CD4-positive, alpha-beta T cell treated with Interleukin-6 for 4 hours (primary cell): ENCODE measurements around the gene TMEM108.
"Not testable (repeated sequence)": the region's sequence is repeated elsewhere in the genome, so short reads cannot be mapped to it uniquely, and the experiment has no call there.

Experiments
- DNase-seq: peaks from one replicate; pipeline ENCODE4 v3.0.0-alpha.2; 2020; ENCODE audit warnings: mixed read lengths

The TMEM108 gene

DNA sequence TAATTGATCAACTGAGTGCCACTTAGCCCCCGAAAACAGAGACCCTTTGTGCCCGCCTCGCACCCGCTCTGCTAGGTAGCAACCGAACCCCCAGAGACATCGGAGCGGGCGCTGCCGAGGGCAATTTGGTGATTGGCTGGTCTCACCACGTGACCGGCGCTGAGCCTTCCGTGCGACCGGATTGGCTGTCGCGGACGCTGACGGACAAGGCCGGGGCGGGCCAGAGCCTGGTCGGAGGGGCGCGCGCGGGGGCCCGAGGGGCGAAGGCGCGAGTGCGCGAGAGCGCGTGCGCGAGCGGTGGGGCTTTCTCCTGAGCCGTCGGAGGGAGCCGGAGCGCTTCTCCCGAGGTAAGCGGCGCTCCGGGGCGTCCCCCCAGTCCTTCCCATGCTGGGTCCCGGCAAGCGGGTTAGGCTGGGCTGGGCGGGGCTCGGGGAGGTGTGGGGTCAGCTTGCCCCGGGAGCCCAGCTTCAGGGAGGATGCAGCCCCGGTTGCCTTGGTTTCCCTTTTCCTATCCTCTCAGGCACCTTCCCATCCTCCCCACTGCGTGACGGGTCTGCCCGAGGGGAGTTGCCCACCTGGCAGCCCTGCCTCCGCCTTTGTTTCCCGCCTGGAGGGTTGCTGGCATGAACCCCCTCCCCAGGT lies at the start of gene TMEM108:
Gene TMEM108 (plus strand): TSS at position 303 of the 642 bp plus-strand sequence.
- no peak for DNase-seq

GRCh38 chr3:132995971-132996370 lies 42.2 kb upstream of the TMEM108 start:
- DNase-seq, result no peak

DNA sequence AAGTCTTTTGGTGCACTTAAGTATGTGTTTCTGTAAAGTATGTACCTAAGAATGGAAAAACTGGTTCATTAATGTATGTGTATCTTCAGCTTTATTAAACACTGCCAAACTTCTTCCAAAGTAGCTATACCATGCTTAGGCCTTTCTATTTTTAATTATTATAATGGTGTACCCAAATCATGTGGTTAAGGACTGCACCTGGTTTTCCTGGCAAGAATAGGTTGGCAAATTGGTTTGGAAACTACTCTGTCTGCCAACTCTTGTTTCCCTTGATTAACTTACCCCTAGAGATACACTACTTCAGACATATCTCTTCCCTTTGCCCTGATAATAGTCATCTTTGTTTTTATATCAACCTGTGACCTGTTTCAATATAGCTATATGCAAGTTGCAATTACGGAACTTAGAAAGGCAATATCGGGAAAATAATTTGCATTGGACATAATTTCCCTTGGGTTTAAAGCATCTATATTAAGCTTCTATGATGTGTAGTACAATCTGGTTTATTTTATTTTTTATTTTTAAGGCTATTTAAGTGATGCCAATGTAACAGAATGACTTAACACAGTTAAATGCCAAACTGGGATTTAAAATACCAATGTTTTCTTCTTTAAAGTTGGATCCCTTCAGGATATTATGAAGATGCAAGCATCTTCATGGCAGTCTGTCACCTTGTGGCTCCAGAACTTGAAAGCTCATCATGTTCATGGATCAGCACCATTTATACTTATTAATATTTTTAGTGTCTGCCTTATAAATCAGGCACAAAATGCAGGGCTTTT lies 40.6 kb upstream of the TMEM108 start:
- DNase-seq, result no peak

- DNase-seq, result not testable (repeated sequence)
These were observed 33.2 kb upstream of the TMEM108 start for GRCh38 chr3:133005032-133005431.

DNA sequence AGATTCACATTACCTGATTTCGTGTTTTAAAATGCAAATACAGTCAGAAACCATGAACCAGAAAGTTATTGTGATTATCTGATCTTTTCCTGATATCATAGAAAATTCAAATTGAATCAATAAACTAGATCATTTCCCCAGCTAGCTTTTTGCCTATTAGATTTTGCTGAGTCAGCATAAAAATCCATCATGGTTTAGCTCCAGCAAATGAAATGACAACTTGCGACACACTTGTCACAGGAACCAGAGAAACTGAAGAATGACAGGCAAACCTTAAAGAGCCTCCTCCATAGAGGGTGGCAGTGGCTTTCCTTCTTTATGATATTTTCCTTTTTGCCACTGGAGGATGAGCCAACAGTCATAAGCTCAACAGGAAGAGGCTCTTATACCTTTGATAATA lies 30.6 kb upstream of the TMEM108 start:
- no peak for DNase-seq

GRCh38 chr3:133014325-133014724 lies 23.9 kb upstream of the TMEM108 start:
- no peak for DNase-seq

GRCh38 chr3:133015573-133015972 lies 22.6 kb upstream of the TMEM108 start:
- not testable (repeated sequence) for DNase-seq

- no peak for DNase-seq
These were observed 21.3 kb upstream of the TMEM108 start for GRCh38 chr3:133016838-133017309.

GRCh38 chr3:133018921-133019320 lies 19.3 kb upstream of the TMEM108 start:
- no peak for DNase-seq

DNA sequence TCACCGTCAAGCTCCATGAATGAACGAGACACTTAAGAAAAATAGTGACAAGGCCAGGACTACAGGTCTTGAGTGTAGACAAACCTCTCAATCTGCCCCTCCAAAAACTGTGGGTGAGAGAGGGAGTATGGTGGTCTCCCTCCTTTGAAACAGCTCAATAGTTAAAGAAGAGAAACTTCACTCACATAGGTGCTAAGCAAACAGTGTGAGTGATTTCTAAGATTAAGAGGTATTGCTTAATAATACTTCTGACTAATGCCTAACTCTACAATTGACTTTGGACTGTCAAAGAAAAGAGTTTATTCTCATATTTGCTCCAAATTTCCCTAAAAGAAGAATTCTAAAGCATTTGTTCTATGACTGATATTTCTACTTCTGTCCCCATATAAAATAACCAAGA lies 17.0 kb upstream of the TMEM108 start:
- no peak for DNase-seq

DNA sequence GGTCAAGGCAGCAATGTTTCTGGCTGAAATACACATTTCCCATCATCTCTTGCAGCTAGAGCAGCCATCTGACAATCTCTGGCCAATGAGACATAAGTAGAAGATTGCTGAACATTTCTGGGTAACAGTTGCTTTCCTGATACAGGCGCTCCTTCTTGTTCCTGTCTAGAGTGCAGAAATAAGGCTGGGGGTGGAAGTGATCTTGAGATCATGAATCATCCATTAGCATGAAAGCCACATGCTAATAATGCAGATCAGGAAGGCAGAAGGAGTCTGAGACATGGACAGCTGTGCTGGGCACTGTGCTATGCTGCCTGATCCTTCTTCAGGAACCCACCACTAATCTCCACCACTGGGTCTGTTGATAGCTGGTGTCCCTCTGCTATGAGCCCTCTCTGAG lies 14.8 kb upstream of the TMEM108 start:
- no peak for DNase-seq

DNA sequence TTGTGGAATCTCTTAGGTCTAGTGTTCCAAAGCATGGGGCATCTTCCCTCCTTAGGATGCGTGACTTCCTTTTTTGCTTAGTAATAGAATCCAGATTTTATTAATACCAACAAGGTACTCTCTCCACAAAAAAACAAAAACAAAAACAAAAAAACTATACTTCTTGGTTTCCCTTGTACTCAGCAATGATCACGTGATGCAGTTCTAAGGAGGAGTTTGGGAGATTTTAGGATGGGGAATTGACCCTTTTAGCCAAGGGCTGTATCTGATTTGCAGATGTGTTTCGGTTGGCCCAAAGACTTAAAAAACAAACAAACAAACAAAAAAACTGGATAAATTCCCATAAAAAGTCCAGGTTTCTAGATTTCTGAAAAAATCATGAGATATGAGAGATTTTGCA lies 12.6 kb upstream of the TMEM108 start:
- no peak for DNase-seq

DNA sequence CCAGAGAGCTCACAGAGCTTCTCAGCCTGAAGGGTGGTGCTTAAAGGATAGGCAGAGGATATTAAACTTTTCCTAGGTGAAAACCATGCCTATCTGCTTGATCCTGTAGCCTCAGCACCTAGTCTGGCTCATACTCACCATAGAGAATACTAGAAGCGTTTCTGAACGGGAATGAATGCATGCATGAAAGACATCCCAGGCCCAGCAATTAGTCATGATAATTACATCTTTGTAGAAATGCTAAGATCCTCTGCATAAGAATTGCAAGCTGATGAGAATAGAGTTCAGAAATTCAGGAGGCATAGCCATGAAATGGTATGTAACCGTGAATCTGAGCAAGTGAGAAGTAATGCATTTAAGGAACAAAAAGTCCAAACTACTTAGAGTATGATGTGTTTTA lies 5.9 kb upstream of the TMEM108 start:
- DNase-seq, result no peak

DNA sequence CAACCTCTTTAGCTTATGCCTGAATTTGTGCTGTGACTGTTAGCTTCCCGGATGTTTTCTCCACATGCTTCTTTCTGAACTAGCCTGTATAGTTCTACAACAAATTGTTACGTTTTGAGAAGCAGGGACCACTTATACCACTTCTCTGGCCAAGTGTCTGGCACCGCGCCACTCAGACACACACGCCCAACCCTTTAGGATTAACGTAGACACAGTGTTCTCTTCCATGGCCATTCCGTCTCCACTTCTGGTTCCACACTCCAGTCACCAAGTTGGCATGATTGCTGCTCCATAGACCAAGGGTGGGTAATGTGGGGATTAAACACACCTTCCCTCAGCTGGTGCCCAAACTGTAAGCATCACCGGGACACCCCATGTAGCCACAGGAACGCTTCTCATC lies 755 bp upstream of the TMEM108 start:
- DNase-seq, result no peak

- no peak for DNase-seq
These were observed 662 bp downstream of the TMEM108 start for GRCh38 chr3:133038731-133039375.

- no peak for DNase-seq
These were observed 2.7 kb downstream of the TMEM108 start for GRCh38 chr3:133040696-133041523.

DNA sequence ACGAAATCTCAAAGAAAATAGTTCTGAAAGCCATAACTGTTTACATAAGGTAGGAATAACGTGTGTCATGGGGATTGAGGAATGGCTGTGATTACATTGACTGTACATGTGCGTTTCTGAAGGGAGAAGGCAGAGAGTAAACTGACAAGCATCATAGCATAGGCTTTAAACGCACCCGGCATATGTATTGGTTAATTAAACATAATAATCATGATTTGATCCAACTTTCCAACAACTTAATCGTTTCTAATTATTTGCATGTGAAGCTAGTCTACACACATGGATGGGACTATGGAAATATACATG lies 3.3 kb downstream of the TMEM108 start:
- DNase-seq, result no peak

- no peak for DNase-seq
These were observed 4.6 kb downstream of the TMEM108 start for GRCh38 chr3:133042778-133043177.

- DNase-seq, result no peak
These were observed 9.8 kb downstream of the TMEM108 start for GRCh38 chr3:133047980-133048379.

GRCh38 chr3:133049491-133049890 lies 11.3 kb downstream of the TMEM108 start:
- DNase-seq, result no peak

- no peak for DNase-seq
These were observed 12.7 kb downstream of the TMEM108 start for GRCh38 chr3:133050891-133051290.

GRCh38 chr3:133053532-133053931 lies 15.3 kb downstream of the TMEM108 start:
- DNase-seq, result no peak

GRCh38 chr3:133054586-133054985 lies 16.4 kb downstream of the TMEM108 start:
- DNase-seq, result no peak
